ENCODE results near the gene ERC2.

Gene ERC2

GRCh38 chr3:56136514-56136913 lies 331.8 kb downstream of the ERC2 start:
- TF ChIP-seq ISL1 (CRISPR knock-in tag; IDR thresholded peaks at IDR 0.05) (peak; percentile 63), CSRNP3 (CRISPR knock-in tag; IDR thresholded peaks at IDR 0.05) (no peak), ZFP30 (CRISPR knock-in tag; IDR thresholded peaks at IDR 0.05) (no peak)
- ATAC-seq = no peak

DNA sequence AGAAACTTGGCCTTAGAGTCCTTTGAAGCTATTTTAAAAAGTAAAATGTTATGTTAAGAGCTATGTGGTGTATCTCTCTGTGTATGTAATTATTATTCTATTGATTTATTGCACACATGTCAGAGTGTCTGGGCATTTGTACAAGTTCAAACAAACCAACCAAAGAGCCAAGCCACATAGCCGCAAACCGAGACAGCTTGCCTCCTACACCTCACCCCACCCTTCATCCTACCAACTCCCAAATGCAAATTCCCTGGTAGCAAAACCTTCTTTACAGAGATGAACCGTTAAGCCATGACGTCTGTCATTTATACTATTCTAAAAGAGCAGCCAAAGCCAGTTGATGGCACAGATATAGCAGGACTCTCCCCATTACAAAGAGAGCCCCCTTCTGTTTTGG lies 332.3 kb downstream of the ERC2 start:
- ATAC-seq = no peak
- TF ChIP-seq, protein P1, sequence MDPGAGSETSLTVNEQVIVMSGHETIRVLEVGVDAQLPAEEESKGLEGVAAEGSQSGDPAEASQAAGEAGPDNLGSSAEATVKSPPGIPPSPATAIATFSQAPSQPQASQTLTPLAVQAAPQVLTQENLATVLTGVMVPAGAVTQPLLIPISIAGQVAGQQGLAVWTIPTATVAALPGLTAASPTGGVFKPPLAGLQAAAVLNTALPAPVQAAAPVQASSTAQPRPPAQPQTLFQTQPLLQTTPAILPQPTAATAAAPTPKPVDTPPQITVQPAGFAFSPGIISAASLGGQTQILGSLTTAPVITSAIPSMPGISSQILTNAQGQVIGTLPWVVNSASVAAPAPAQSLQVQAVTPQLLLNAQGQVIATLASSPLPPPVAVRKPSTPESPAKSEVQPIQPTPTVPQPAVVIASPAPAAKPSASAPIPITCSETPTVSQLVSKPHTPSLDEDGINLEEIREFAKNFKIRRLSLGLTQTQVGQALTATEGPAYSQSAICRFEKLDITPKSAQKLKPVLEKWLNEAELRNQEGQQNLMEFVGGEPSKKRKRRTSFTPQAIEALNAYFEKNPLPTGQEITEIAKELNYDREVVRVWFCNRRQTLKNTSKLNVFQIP (CRISPR knock-in tag; IDR thresholded peaks at IDR 0.05; ENCODE audit: borderline replicate concordance, low read depth) = no peak
- TF ChIP-seq, protein P2, sequence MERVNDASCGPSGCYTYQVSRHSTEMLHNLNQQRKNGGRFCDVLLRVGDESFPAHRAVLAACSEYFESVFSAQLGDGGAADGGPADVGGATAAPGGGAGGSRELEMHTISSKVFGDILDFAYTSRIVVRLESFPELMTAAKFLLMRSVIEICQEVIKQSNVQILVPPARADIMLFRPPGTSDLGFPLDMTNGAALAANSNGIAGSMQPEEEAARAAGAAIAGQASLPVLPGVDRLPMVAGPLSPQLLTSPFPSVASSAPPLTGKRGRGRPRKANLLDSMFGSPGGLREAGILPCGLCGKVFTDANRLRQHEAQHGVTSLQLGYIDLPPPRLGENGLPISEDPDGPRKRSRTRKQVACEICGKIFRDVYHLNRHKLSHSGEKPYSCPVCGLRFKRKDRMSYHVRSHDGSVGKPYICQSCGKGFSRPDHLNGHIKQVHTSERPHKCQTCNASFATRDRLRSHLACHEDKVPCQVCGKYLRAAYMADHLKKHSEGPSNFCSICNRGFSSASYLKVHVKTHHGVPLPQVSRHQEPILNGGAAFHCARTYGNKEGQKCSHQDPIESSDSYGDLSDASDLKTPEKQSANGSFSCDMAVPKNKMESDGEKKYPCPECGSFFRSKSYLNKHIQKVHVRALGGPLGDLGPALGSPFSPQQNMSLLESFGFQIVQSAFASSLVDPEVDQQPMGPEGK (CRISPR knock-in tag; IDR thresholded peaks at IDR 0.05; ENCODE audit: borderline replicate concordance) = no peak
- no peak for TF ChIP-seq ISL1 (CRISPR knock-in tag; IDR thresholded peaks at IDR 0.05)
- TF ChIP-seq ESRRG (CRISPR knock-in tag; IDR thresholded peaks at IDR 0.05) = no peak
- no peak for TF ChIP-seq ZFP3 (CRISPR knock-in tag; IDR thresholded peaks at IDR 0.05)
- TF ChIP-seq GLIS3 (CRISPR knock-in tag; IDR thresholded peaks at IDR 0.05) = no peak
- TF ChIP-seq SNAI2 (CRISPR knock-in tag; IDR thresholded peaks at IDR 0.05) = no peak
- no peak for TF ChIP-seq TSHZ2 (CRISPR knock-in tag; IDR thresholded peaks at IDR 0.05)
- no peak for TF ChIP-seq ZFP30 (CRISPR knock-in tag; IDR thresholded peaks at IDR 0.05)
- TF ChIP-seq TOX (CRISPR knock-in tag; IDR thresholded peaks at IDR 0.05; ENCODE audit: borderline replicate concordance) = no peak
- no peak for TF ChIP-seq OSR1 (CRISPR knock-in tag; IDR thresholded peaks at IDR 0.05)
- TF ChIP-seq RARB (CRISPR knock-in tag; IDR thresholded peaks at IDR 0.05) = no peak

DNA sequence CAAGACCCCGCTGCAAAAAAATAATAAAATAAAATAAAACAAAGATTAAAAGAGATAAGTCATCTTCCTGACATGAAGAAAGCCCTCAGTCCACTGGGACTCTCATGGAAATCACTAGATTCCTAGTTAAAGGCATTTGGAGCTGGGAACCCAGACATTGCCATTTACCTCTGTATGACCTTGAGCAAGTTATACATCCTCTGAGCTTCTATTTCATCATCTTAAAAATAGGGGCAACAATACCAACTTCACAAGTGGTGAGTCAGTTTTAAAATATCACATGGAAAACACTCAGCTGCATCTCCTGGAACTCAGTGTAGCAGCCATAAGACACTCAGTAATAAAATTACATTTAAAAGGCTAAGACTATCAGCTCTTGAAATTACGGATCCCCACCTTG lies 334.8 kb downstream of the ERC2 start:
- peak; percentile 75 for ATAC-seq
- TF ChIP-seq, protein P1 (CRISPR knock-in tag; IDR thresholded peaks at IDR 0.05; ENCODE audit: borderline replicate concordance, low read depth) = no peak
- TF ChIP-seq ZFP3 (CRISPR knock-in tag; IDR thresholded peaks at IDR 0.05) = no peak
- TF ChIP-seq ISL1 (CRISPR knock-in tag; IDR thresholded peaks at IDR 0.05) = peak; percentile 43; the same call in 1 of the 2 replicates

- TF ChIP-seq ZNF70 (CRISPR knock-in tag; IDR thresholded peaks at IDR 0.05) (peak; percentile 98), PPARA (CRISPR knock-in tag; IDR thresholded peaks at IDR 0.05; ENCODE audit: borderline replicate concordance) (no peak)
- ATAC-seq = peak; percentile 6; the same call in 1 of the 3 replicates
Observed at GRCh38 chr3:56132762-56133161, 335.5 kb downstream of the ERC2 start.

- ATAC-seq = peak; percentile 94
- TF ChIP-seq, protein P1 (CRISPR knock-in tag; IDR thresholded peaks at IDR 0.05; ENCODE audit: borderline replicate concordance, low read depth) = no peak
- TF ChIP-seq ISL1 (CRISPR knock-in tag; IDR thresholded peaks at IDR 0.05) = peak; percentile 45; the same call in 1 of the 2 replicates
- TF ChIP-seq CSDC2 (CRISPR knock-in tag; IDR thresholded peaks at IDR 0.05) = no peak
- TF ChIP-seq, protein P2 (CRISPR knock-in tag; IDR thresholded peaks at IDR 0.05; ENCODE audit: borderline replicate concordance) = no peak
Observed at GRCh38 chr3:56131974-56132590, 336.2 kb downstream of the ERC2 start.

All from SK-N-SH treated with all-trans-retinoic acid at 6 μM for 48 hours (cell line).